HUES48 (cell line): Measurements from ENCODE around the gene MMP12.

Experiments
- H3K27ac ChIP-seq: one replicate; pipeline ENCODE4 v1.7.0; 2013; ENCODE audit warnings: low read depth, low read length, inconsistent platforms
- H3K27me3 ChIP-seq: 2 replicates; pipeline ENCODE4 v1.6.1; 2013; ENCODE audit warnings: mild to moderate bottlenecking, low read length; ENCODE audit not compliant: control insufficient read depth, insufficient read depth
- H3K36me3 ChIP-seq: 2 replicates; pipeline ENCODE4 v1.6.1; 2013; ENCODE audit warnings: low read length; ENCODE audit not compliant: control insufficient read depth, insufficient read depth
- H3K4me1 ChIP-seq: 2 replicates; pipeline ENCODE4 v1.6.1; 2013; ENCODE audit warnings: mild to moderate bottlenecking, low read length; ENCODE audit not compliant: control insufficient read depth, insufficient read depth
- H3K4me3 ChIP-seq: 2 replicates; pipeline ENCODE4 v1.5.1; 2013; ENCODE audit warnings: mild to moderate bottlenecking, low read depth, low read length
- H3K9ac ChIP-seq: 2 replicates; pipeline ENCODE4 v1.6.1; 2013; ENCODE audit warnings: mild to moderate bottlenecking, low read depth, low read length, moderate library complexity
- H3K9me3 ChIP-seq: 2 replicates; pipeline ENCODE4 v1.6.1; 2013; ENCODE audit warnings: low read length; ENCODE audit not compliant: control insufficient read depth, insufficient read depth

MMP12 gene

DNA sequence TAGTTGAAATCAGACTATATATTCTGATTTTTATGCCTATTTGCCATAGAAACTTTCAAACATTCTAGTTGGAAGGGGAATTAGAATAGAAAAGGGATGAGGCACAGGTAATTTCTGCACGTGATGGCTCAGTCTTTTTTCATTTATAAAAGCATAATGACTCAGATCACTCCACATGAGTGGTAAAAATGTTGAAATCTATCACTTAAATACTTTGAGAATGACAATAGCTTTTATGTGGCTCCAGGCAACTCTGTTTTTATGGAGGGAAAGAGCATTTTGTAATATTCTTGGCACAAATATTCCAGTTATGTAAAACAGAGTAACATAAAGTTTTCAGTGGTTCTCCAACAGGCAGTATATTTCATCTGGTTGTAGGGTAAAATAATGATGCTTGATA, 25.5 kb downstream of the MMP12 start:
- H3K4me3 ChIP-seq, result no peak overlapping the region
- H3K4me1 ChIP-seq, result no peaks in the 10 kb centered on the region
- H3K9ac ChIP-seq, result no peak overlapping the region
- no peak overlapping the region for H3K27ac ChIP-seq
- no peaks in the 10 kb centered on the region for H3K9me3 ChIP-seq
- no peaks in the 10 kb centered on the region for H3K27me3 ChIP-seq
- H3K36me3 ChIP-seq, result no peaks in the 10 kb centered on the region

DNA sequence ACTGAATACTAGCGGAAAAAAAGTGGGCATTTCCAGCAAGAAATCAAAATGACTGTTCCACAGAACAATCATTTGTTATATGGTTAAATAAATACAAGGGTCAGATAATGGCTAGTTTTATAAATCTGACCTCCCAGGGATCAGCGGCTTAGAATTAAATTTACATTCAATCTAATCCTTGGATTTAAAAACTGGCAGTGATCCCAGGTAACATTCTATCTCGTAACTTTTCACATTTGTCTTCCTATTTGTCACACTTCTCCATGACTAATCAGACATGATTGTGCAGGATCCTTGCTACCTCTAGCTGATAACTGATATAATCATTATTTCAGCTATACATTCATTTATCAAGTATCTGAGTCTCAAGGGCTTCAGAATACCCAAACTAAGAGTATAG, 28.5 kb downstream of the MMP12 start:
- Histone ChIP-seq H3K9ac (no peak overlapping the region), H3K4me3 (no peak overlapping the region), H3K9me3 (no peaks in the 10 kb centered on the region), H3K4me1 (no peaks in the 10 kb centered on the region; the same call in 1 of the 2 replicates), H3K27ac (no peak overlapping the region), H3K27me3 (no peaks in the 10 kb centered on the region), H3K36me3 (no peaks in the 10 kb centered on the region)

DNA sequence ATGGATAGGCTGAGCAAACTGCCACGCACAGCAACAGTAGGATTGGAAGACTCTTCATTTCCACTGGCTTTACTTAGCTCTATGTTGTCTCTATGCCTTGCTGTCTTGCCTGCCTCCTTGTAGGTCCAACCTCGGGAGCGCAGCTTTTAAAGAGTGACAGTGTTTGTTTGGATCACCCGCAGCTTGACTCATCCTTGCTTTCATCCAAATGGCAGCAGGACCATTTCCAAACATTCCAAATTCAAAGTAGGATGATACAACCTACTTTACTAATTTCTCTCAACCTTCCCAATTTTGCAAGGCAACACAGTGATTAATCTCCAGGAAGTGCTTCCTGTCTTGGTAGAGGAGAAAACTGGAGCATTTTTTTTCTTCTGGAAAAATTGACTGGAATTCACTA, 31.3 kb downstream of the MMP12 start, which contains the start of gene MMP3:
MMP3 (minus strand) TSS at position 121 of the 400 bp plus-strand sequence; CDS start at position 58, 63 bp downstream.
- no peaks in the 10 kb centered on the region for H3K27me3 ChIP-seq
- no peaks in the 10 kb centered on the region for H3K36me3 ChIP-seq
- no peaks in the 10 kb centered on the region for H3K9me3 ChIP-seq
- H3K9ac ChIP-seq, result no peak within 1 kb of the TSS
- no peak within 1 kb of the TSS for H3K27ac ChIP-seq
- H3K4me1 ChIP-seq, result no peaks in the 10 kb centered on the region; the same call in 1 of the 2 replicates
- H3K4me3 ChIP-seq, result no peak within 1 kb of the TSS

DNA sequence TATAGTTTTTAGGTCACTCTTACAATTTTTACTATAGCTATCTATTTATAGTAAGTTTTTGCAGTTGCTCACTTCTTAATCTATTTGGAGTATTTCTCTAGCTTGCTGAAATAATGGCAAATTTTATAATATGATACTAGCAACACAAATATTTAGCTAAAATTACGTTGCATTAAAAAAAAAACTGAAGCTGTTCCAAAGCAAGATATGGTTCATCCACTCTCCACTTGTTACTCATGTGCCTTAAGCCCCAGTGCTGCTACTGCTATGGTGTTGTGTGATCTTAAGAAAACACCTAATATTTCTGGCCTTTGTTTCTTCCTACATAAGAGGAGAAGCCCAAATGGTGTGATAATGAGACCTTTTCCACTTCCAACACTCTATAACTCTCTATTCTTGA, 31.9 kb downstream of the MMP12 start:
- H3K27me3 ChIP-seq, result no peaks in the 10 kb centered on the region
- no peak overlapping the region for H3K9ac ChIP-seq
- no peaks in the 10 kb centered on the region; the same call in 1 of the 2 replicates for H3K4me1 ChIP-seq
- H3K9me3 ChIP-seq, result no peaks in the 10 kb centered on the region
- no peaks in the 10 kb centered on the region for H3K36me3 ChIP-seq
- no peak overlapping the region for H3K27ac ChIP-seq
- H3K4me3 ChIP-seq, result no peak overlapping the region

DNA sequence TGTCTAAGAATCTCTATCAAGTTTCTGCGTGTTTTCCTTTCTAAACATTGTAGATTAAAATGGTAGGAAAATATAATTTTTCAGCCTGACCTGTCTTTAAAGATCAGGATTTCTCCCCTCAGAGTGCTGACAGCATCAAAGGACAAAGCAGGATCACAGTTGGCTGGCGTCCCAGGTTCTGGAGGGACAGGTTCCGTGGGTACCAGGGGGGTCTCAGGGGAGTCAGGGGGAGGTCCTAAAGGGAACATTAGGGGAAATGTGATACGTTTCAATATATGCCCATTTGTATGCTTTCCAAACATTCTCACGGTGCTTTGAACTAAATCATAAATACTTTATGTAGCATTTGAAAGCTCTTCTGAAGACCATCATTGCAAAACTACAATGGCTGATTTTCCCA, 34.8 kb downstream of the MMP12 start:
- H3K4me3 ChIP-seq, result no peak overlapping the region
- no peak overlapping the region for H3K27ac ChIP-seq
- H3K36me3 ChIP-seq, result no peaks in the 10 kb centered on the region
- H3K9ac ChIP-seq, result no peak overlapping the region
- no peaks in the 10 kb centered on the region for H3K9me3 ChIP-seq
- peaks cover 17% of the 10 kb centered on the region for H3K4me1 ChIP-seq
- no peaks in the 10 kb centered on the region for H3K27me3 ChIP-seq

DNA sequence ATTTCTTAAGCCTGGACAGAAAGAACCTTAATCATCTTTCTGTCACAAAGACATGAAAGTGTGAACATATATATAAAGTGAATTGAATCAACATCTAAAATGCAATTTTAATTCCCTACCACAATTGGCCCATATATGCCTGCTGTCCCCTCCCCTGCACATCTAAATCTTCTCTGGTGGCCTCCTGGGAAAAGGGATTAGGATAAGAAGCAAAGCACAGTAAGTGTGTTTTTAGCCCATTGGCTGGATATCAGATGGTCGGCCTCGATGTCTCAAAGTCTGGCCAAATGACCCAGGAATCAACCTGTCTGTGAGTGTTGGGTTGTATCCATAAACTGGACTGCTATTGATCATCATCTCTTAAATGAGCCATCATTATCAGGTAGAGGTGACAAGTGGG, 37.1 kb downstream of the MMP12 start:
- H3K4me1 ChIP-seq, result peaks cover 17% of the 10 kb centered on the region
- no peak overlapping the region for H3K4me3 ChIP-seq
- H3K9ac ChIP-seq, result no peak overlapping the region
- H3K27ac ChIP-seq, result no peak overlapping the region
- H3K9me3 ChIP-seq, result no peaks in the 10 kb centered on the region
- H3K36me3 ChIP-seq, result no peaks in the 10 kb centered on the region
- no peaks in the 10 kb centered on the region for H3K27me3 ChIP-seq

DNA sequence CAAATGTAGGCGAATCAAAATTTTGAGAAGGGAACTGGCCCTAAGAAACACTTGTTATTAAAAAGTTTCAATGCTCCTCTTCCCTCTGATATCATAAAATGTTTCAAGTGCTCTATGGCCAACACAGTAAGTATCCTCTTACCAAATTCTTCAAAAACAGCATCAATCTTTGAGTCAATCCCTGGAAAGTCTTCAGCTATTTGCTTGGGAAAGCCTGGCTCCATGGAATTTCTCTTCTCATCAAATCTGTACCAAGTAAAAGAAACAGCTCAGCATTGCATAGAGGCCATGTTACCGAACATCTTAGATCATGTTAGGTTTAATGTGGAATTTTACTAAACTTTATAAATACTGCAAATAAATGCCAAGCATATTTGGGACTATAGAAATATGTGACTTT, 37.6 kb downstream of the MMP12 start:
- Histone ChIP-seq H3K36me3 (no peaks in the 10 kb centered on the region), H3K9ac (no peak overlapping the region), H3K27me3 (no peaks in the 10 kb centered on the region), H3K4me1 (peaks cover 17% of the 10 kb centered on the region), H3K27ac (no peak overlapping the region), H3K4me3 (no peak overlapping the region), H3K9me3 (no peaks in the 10 kb centered on the region)

DNA sequence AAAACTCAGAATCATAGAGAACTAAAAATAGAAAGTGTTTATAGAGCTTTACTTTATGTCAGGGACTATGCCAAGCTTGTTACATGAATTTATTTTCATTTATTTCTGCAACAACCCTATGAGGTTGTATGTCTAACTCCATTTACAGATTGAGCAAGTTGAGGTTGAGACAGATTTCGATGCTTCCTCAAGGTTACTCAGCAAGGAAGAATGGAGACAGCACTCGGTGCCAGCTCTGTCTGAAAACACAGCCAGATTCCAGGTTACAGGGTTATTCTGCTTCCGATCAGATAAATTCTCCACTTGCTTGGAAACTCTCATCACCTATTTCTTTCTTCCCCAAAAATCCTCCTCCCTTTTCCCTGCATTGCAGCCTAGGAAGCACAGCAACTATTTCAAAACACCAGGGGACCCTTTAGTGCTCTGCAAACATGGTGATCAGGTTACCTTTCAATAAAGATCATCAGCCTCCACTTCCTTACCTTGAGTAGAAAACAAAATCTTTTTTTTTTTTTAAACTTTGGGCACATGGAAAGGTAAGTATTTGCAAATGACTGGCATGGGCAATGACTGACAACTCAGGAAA, 38.4 kb downstream of the MMP12 start:
- peaks cover 17% of the 10 kb centered on the region for H3K4me1 ChIP-seq
- no peak overlapping the region for H3K27ac ChIP-seq
- H3K9ac ChIP-seq, result no peak overlapping the region
- no peaks in the 10 kb centered on the region for H3K9me3 ChIP-seq
- no peaks in the 10 kb centered on the region for H3K27me3 ChIP-seq
- no peaks in the 10 kb centered on the region for H3K36me3 ChIP-seq
- no peak overlapping the region; the same call in 1 of the 2 replicates for H3K4me3 ChIP-seq

DNA sequence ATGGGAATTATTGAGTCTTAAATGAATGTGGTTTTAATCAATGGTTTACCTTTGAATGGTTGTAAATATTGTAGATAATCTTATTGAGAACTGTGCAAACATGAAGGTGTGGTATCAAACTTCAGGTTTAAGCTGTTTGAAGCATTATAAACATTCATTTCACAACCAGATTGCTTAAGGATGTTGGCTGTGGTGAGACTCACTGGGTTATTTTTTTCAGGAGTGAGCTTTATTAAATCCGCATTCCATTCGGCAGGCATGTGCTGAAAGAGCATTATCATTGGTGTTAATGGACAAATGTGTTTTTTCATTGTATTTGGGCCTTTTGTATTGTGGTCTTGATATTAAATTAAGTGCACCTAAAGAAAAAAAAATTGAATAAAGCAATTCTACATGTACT, 41.1 kb downstream of the MMP12 start:
- Histone ChIP-seq H3K9ac (no peak overlapping the region), H3K4me3 (no peak overlapping the region), H3K27me3 (no peaks in the 10 kb centered on the region), H3K36me3 (no peaks in the 10 kb centered on the region), H3K9me3 (no peaks in the 10 kb centered on the region), H3K27ac (no peak overlapping the region), H3K4me1 (peaks cover 17% of the 10 kb centered on the region)

DNA sequence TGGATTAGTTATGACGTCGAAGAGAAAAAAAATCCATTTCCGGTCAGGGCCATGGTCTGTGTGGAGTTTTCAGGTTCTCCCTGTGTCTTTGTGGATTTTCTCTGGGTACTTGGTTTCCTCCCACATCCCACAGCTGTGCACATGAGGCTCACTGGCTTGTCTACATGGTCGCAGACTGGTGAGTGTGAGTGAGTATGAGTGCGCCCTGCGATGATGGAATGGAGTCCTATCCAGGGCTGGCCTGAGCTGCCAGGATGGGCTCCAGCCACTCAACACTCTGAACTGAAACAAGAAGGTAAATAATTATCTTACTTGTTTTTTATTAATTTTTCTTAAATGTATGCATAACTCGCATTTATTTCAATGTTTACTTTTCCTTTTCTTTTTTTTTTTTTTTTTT, 42.2 kb downstream of the MMP12 start:
- peaks cover 17% of the 10 kb centered on the region for H3K4me1 ChIP-seq
- no peak overlapping the region for H3K27ac ChIP-seq
- no peak overlapping the region for H3K9ac ChIP-seq
- H3K36me3 ChIP-seq, result no peaks in the 10 kb centered on the region
- H3K9me3 ChIP-seq, result no peaks in the 10 kb centered on the region
- H3K27me3 ChIP-seq, result no peaks in the 10 kb centered on the region
- H3K4me3 ChIP-seq, result no peak overlapping the region

DNA sequence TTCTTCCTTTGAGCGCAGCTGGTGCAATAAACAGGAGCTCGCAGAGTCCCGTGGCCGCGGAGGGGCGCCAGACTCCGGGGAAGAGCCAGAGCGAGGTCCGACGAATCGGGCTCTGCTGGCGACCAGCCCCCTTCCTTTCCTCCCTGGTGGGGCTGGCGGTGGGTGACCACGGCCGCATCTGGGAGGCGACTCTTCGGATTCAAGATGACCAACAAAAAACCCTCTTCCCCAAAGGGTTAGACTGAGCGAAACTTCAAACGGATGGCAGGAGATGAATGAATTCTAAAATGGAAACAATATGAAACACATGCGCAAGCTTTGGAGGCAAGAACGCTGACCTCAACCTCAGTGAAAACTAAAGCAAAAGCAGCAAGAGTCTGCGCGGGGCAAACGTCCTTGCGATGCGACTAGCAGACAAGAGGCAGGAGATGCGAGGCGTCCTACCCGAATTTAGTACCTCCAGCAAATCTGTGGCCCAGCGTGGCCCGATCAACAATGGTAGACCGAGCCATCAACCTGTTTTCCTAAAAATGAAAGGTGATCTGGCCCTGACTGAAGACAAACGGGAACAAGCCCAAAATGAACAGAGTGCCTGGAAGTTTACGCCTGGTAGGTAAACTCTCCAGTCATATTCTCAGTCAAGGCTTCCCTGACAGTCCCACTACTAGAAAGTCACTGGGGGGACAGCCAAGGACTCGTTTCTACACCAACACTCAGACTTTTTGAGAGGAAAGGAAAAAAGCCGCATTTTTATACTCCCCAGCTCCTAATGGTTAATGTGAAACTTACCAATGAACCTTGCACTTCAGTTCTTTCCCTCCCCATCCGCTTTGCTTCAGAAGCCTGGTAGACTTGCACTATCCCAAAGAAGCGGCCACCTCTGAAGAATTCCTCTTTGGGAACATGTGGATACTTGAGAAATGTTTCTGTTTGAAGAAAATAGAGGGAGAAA, 43.0 kb downstream of the MMP12 start:
- Histone ChIP-seq H3K9ac (no peak overlapping the region), H3K4me3 (peak overlapping the region; percentile 19; the same call in 1 of the 2 replicates), H3K9me3 (no peaks in the 10 kb centered on the region), H3K36me3 (no peaks in the 10 kb centered on the region), H3K27ac (no peak overlapping the region), H3K27me3 (no peaks in the 10 kb centered on the region), H3K4me1 (peaks cover 14% of the 10 kb centered on the region)
